Activated T-cell treated with anti-CD3 and anti-CD28 coated beads, Interleukin-2, amount 50 U/mL, for 4 hours (primary cell): ENCODE data around the gene LSS. TPM values are rescaled to one million over a fixed set of nuclear protein-coding genes. Genes with fewer than 3 reads are reported as not detected.
"Not testable (repeated sequence)": the region's sequence is repeated elsewhere in the genome, so short reads cannot be mapped to it uniquely, and the experiment has no call there.

Source experiments
- ATAC-seq, 2 donors: fragments of 200-7000 bp; cut with Tn5 transposase; one replicate each; pipeline ENCODE4 v1.10.0; 2021
- DNase-seq: peaks from one replicate; pipeline ENCODE4 v3.0.0-alpha.2; 2020
- H3K27me3 Mint-ChIP-seq: one replicate; pipeline ENCODE4 v1.8.0; 2021; ENCODE audit warnings: low read depth, mixed read lengths
- H3K36me3 Mint-ChIP-seq: one replicate; pipeline ENCODE4 v1.8.0; 2022; ENCODE audit warnings: mixed read lengths; ENCODE audit not compliant: insufficient read depth
- H3K4me1 Mint-ChIP-seq: one replicate; pipeline ENCODE4 v1.8.0; 2021; ENCODE audit warnings: low read depth, mixed read lengths
- H3K4me3 Mint-ChIP-seq: one replicate; pipeline ENCODE4 v1.8.0; 2021; ENCODE audit warnings: mild to moderate bottlenecking, moderate library complexity, mixed read lengths
- H3K9me3 Mint-ChIP-seq: one replicate; pipeline ENCODE4 v1.8.0; 2021; ENCODE audit warnings: mixed read lengths
- total RNA-seq, 3 donors: library from RNA; stranded (reverse); gene quantifications; one replicate each; pipeline ENCODE4 v1.2.1, GENCODE V29; 2021

LSS gene
- total RNA-seq, 3 donors from 2014 or later = 14.5 to 20.6 (median 17.2) TPM

DNA sequence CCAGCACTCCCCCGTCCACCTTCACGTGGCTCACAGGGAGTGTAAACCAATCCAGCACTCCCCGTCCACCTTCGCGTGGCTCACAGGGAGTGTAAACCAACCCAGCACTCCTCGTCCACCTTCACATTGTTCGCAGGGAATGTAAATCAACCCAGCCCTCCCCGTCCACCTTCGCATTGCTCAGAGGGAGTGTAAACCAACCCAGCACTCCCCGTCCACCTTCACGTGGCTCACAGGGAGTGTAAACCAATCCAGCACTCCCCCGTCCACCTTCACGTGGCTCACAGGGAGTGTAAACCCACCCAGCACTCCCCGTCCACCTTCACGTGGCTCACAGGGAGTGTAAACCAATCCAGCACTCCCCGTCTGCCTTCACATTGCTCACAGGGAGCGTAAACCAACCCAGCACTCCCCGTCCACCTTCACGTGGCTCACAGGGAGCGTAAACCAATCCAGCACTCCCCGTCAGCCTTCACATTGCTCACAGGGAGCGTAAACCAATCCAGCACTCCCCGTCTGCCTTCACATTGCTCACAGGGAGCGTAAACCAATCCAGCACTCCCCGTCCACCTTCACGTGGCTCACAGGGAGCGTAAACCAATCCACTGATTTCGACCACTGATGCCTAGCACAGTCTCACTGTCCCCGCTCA is 88.1 kb downstream of the LSS start:
- not testable (repeated sequence) for H3K9me3 Mint-ChIP-seq, ATAC-seq, H3K36me3 Mint-ChIP-seq, H3K4me3 Mint-ChIP-seq, H3K27me3 Mint-ChIP-seq, DNase-seq
- peaks cover 11% of the 10 kb centered on the region for H3K4me1 Mint-ChIP-seq

DNA sequence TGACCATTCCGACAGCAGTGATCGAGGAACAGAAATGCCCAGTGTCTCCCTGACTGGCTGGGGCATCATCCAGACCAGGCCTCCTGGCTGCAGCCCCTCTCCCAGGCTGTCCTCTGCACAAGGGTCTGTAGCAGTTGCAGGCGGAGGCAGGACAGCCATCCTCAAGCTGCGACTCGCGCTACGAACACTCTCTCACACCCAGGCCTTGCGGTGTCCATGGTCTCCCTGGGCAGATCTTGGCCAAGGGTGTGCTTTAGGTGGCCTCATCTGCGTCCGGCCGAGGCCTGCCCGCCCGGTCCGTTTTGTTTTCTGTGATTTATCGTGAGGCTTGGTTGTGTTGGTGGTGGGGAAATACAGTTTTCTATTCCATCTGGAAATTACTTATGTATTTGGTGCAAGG is 88.9 kb downstream of the LSS start:
- ATAC-seq (no peak), DNase-seq (no peak)
- peaks cover 8% of the 10 kb centered on the region for H3K27me3 Mint-ChIP-seq
- no peak overlapping the region for H3K4me3 Mint-ChIP-seq
- no peaks in the 10 kb centered on the region for H3K9me3 Mint-ChIP-seq
- H3K36me3 Mint-ChIP-seq = no peaks in the 10 kb centered on the region
- peaks cover 10% of the 10 kb centered on the region for H3K4me1 Mint-ChIP-seq

DNA sequence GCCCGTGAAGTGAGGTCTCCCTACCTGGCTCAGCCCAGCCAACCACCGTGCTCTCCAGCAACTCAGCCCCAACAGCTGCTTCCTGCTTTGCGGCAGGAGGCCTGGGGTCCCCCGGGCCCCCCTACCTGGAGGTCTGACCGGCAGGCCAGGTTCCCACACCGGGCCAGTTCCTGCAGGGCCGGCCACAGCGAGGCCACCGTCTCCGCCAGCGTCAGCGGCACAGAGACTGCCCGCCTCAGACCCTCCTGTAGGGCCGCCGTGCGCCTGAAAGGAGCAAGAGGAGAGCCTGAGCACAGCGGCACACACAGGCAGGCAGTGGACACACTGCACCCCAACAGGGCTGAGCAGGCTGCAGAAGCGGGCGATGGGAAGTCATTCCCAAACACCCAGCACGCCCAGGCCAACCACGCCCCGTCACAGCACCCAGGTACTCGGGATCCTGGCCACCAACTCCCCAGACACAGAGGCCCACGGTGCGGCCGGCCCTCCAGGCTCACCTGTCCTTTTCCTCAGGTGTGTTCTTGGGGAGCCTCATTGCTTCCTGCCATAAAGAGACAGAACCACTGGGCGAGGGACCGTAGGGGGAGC is 90.1 kb downstream of the LSS start:
- Mint-ChIP-seq H3K27me3 (peaks cover 8% of the 10 kb centered on the region), H3K36me3 (no peaks in the 10 kb centered on the region), H3K4me3 (no peak overlapping the region), H3K9me3 (no peaks in the 10 kb centered on the region), H3K4me1 (peaks cover 3% of the 10 kb centered on the region)
- DNase-seq (no peak), ATAC-seq (no peak)

Other genes starting within 250 kb of the LSS start
- gene COL6A1, start 247.0 kb downstream of the LSS start, total RNA-seq = 1 to 10 TPM; 2.8 to 3.6 (median 3.0) TPM
- 1 to 10 TPM; 4.8 to 7.7 (median 5.7) TPM for gene COL6A2, start 130.7 kb downstream of the LSS start, total RNA-seq
- gene FTCD, start 73.2 kb downstream of the LSS start, total RNA-seq = under 1 TPM; 0.33 to 0.71 (median 0.40) TPM
- gene SPATC1L, start 44.3 kb downstream of the LSS start, total RNA-seq = 10 to 100 TPM in 2 of 3 donors, 1 to 10 TPM in 1; 6.8 to 17.5 (median 10.6) TPM
- gene MCM3AP, start 56.8 kb upstream of the LSS start, total RNA-seq = 100 to 1,000 TPM; 134 to 144 (median 140) TPM
- 10 to 100 TPM; 20.5 to 21.8 (median 20.9) TPM for gene YBEY, start 57.6 kb upstream of the LSS start, total RNA-seq
- 1 to 10 TPM; 3.6 to 3.9 (median 3.7) TPM for gene C21orf58, start 95.1 kb upstream of the LSS start, total RNA-seq
- 10 to 100 TPM; 29.4 to 33.1 (median 31.0) TPM for gene PCNT, start 95.4 kb upstream of the LSS start, total RNA-seq
- 10 to 100 TPM; 17.8 to 19.5 (median 18.9) TPM for gene DIP2A, start 230.1 kb upstream of the LSS start, total RNA-seq